H4 (cell line): Measurements from ENCODE around the gene ANKS1B. TPM values are rescaled to one million over a fixed set of nuclear protein-coding genes. Genes with fewer than 3 reads are reported as not detected.

ENCODE experiments used
- DNase-seq: peaks from one replicate; pipeline ENCODE4 v3.0.0-alpha.2; 2015; ENCODE audit warnings: low spot score
- total RNA-seq: library from RNA; depleted of rRNA; stranded (reverse); fragments of >200 nt; shearing (Covaris generic); gene quantifications from 2 replicates; pipeline ENCODE4 v1.2.3, GENCODE V29; 2014

The ANKS1B gene
- total RNA-seq, 1 experiment from 2014 or later, result 1.8 TPM

- DNase-seq, result peak; percentile 95
These were observed 529.2 kb downstream of the ANKS1B start for GRCh38 chr12:99455350-99456035.

- no peak for DNase-seq
These were observed 530.1 kb downstream of the ANKS1B start for GRCh38 chr12:99454539-99455172.

- DNase-seq, result no peak
These were observed 530.7 kb downstream of the ANKS1B start for GRCh38 chr12:99453836-99454538.

DNA sequence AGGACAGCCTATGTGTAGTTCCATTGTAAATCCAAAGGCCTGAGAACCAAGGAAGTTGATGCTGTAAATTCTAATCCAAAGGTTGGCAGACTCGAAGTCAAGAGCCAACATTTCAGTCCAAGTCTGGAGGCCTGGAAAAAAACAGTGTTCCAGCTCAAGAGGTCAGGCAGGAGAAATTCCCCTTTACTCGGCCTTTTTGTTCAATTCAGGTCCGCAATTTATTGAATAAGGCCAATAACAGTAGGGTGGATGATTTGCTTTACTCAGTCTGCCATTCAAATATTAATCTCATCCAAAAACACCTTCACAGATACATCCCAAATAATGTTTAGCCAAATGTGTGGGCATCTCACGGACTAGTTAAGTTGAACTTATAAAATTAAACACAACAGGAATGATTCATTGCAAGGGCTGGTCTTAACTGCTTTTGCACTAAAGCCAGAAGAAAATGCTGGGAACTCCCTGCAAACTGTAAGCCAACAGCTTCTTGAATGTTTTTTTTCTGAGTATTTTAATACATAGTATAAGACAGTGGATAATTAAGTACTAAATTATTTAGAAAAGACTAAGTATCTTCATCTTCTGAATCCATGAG, 534.6 kb downstream of the ANKS1B start:
- no peak for DNase-seq

GRCh38 chr12:99444859-99445316, 539.8 kb downstream of the ANKS1B start:
- no peak for DNase-seq

- DNase-seq, result no peak
These were observed 542.0 kb downstream of the ANKS1B start for GRCh38 chr12:99442758-99443157.

- DNase-seq, result no peak
These were observed 545.3 kb downstream of the ANKS1B start for GRCh38 chr12:99439399-99439798.

- DNase-seq, result no peak
These were observed 548.2 kb downstream of the ANKS1B start for GRCh38 chr12:99436584-99436983.

GRCh38 chr12:99435095-99435791, 549.5 kb downstream of the ANKS1B start:
- DNase-seq, result no peak

DNA sequence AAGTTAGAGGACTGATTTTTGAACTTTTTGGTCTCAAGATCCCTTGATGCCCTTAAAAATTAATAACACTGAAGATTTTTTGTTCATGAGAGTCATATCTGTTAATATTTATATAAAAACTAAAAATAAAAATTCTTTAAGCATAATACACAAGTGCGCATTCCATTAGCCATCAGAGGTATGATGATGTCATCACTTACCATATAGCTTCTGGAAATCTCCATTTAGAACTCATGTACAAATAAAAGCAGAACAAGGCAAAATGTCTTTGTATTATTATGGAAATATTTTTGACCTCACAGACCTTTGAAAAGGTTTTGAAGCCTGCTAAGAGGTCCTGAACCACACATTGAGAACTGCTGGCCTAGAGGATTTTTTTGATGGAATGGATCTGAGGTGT, 551.6 kb downstream of the ANKS1B start:
- no peak for DNase-seq

- DNase-seq, result no peak
These were observed 553.5 kb downstream of the ANKS1B start for GRCh38 chr12:99431203-99431602.

DNA sequence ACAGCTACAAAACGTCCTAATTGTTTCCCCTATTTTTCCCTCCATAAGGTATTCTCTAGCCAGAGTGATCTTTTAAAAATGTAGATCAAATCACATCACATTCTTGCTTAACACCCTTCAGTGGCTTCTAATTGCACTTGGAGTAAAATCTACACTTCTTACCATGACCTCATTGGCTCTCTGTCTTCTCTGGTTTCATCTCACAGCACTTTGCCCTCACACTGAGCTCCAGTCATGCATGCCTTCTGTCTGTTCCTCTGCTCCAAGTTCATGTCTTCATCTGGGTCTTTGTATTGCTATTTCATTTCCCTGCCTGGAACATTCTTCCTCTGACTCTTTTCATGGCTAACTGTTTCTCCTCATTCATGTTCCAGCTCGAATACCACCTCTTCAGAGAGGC, 557.6 kb downstream of the ANKS1B start:
- no peak for DNase-seq

- no peak for DNase-seq
These were observed 566.4 kb downstream of the ANKS1B start for GRCh38 chr12:99418379-99418778.

GRCh38 chr12:99413751-99414150, 571.0 kb downstream of the ANKS1B start:
- no peak for DNase-seq

DNA sequence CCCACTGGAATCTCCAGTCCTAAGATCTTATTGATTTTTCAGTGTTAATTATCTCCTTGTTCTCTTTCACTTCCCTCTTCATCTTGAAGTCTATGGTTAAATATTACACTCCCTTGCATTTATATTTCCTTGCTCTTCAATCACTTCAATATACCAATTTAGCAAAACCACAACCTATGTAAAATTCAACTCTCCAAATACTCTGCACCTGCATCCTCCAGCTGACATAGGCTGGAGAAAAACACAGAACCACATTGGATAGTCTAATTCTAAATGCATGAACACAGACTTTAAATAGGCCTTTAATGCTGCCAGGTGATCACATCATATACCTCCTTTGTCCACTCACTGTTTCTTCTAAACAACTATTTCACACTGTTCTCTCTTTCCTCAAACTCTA, 591.0 kb downstream of the ANKS1B start:
- no peak for DNase-seq

- no peak for DNase-seq
These were observed 592.5 kb downstream of the ANKS1B start for GRCh38 chr12:99392091-99392850.

GRCh38 chr12:99390707-99391106, 594.0 kb downstream of the ANKS1B start:
- DNase-seq, result peak; percentile 6

DNA sequence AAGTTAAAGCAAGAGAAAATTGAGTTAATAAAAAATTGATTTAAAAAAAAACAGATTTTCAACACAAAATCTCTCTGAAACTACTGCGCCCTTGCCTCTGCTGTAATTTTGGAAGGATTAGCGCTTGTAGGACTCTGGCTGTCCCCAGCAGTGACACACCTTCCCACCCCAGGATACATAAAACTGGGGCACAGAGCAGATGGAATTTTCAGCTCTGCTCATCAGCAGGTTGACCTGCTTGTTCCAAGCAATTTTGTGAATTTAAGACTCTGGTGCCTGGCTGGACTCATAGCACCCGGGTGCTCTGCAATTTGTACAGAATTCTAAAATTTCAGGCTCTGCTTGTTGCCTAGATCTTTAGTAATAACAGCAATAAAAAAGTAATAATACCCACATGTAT, 595.0 kb downstream of the ANKS1B start:
- no peak for DNase-seq

DNA sequence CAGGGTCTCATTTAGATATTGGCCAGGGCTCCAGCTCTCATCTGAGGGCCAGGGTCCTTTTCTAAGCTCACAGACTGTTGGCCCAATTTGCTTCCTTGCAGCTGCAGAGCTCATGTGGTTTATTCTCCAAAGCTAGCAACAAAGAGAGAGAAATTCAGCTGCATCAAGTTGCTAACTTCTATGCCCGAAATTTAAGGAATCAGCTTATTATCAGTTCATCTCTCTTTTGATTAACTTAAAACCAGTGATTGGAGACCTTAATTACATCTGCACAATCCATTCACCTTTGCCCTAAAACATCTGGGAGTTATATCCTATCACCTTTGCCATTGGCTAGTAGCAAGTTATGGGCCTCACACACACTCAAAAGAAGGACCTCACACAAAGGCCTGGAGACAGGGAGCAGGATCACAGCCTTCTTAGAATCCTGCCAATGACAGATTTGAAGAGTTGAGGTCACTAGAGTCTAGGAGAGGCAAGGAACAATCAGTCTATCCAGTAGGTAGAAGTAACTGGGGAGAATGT, 596.0 kb downstream of the ANKS1B start:
- no peak for DNase-seq

- no peak for DNase-seq
These were observed 597.1 kb downstream of the ANKS1B start for GRCh38 chr12:99387661-99388060.

DNA sequence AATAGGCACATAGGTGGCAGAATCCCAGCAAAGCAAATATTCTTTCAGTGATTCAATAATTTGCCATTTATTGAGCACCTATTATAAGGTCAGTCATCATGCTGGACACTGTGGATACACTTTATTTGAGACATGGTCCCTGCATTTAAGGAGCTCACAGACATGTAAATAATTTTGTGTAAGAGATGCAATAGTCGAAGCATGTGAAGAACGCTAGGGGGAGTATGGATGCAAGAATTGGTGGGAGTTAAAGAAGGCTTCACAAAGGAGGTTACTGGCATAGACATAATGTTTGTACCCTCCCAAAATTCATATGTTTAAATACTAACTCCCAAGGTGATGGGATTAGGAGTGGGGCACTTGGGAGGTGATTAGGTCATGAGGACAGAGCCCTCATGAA, 597.8 kb downstream of the ANKS1B start:
- DNase-seq, result peak; percentile 65
